HG03135 (cell line): ENCODE data around the gene SPAG17.

Experiments used
- ATAC-seq: cut with Tn5 transposase; IDR thresholded peaks from one replicate; pipeline ENCODE4 v1.9.1; 2021; ENCODE audit warnings: mild to moderate bottlenecking, moderate library complexity; ENCODE audit not compliant: unreplicated experiment

Gene SPAG17

GRCh38 chr1:118081387-118081786 lies 103.6 kb downstream of the SPAG17 start:
- ATAC-seq, result no peak

- no peak for ATAC-seq
These were observed 107.5 kb downstream of the SPAG17 start for GRCh38 chr1:118077331-118078045.

GRCh38 chr1:118075116-118075515 lies 109.9 kb downstream of the SPAG17 start:
- ATAC-seq, result no peak

GRCh38 chr1:118073648-118074435 lies 111.2 kb downstream of the SPAG17 start:
- no peak for ATAC-seq

GRCh38 chr1:118049981-118050380 lies 135.0 kb downstream of the SPAG17 start:
- no peak for ATAC-seq

GRCh38 chr1:118047650-118048224 lies 137.3 kb downstream of the SPAG17 start:
- ATAC-seq, result no peak

GRCh38 chr1:118047006-118047649 lies 137.9 kb downstream of the SPAG17 start:
- no peak for ATAC-seq

- no peak for ATAC-seq
These were observed 141.4 kb downstream of the SPAG17 start for GRCh38 chr1:118043624-118044023.

GRCh38 chr1:118042501-118042900 lies 142.5 kb downstream of the SPAG17 start:
- no peak for ATAC-seq

GRCh38 chr1:118039170-118039569 lies 145.9 kb downstream of the SPAG17 start:
- ATAC-seq, result no peak

- no peak for ATAC-seq
These were observed 152.1 kb downstream of the SPAG17 start for GRCh38 chr1:118032883-118033282.

GRCh38 chr1:118028267-118028666 lies 156.8 kb downstream of the SPAG17 start:
- no peak for ATAC-seq

GRCh38 chr1:118023199-118023598 lies 161.8 kb downstream of the SPAG17 start:
- no peak for ATAC-seq

- no peak for ATAC-seq
These were observed 163.4 kb downstream of the SPAG17 start for GRCh38 chr1:118021668-118022067.

- ATAC-seq, result no peak
These were observed 167.0 kb downstream of the SPAG17 start for GRCh38 chr1:118018060-118018459.

GRCh38 chr1:118013938-118014337 lies 171.1 kb downstream of the SPAG17 start:
- ATAC-seq, result no peak

GRCh38 chr1:118013336-118013735 lies 171.7 kb downstream of the SPAG17 start:
- no peak for ATAC-seq

- ATAC-seq, result no peak
These were observed 172.4 kb downstream of the SPAG17 start for GRCh38 chr1:118012515-118013124.

GRCh38 chr1:118008011-118008410 lies 177.0 kb downstream of the SPAG17 start:
- no peak for ATAC-seq

- no peak for ATAC-seq
These were observed 177.6 kb downstream of the SPAG17 start for GRCh38 chr1:118007391-118007790.

GRCh38 chr1:118004312-118004711 lies 180.7 kb downstream of the SPAG17 start:
- ATAC-seq, result no peak
